K562 (cell line): ENCODE results near the gene SLC17A8. TPM values are rescaled to one million over a fixed set of nuclear protein-coding genes. Genes with fewer than 3 reads are reported as not detected.

Experiments
- ATAC-seq: fragments of 200-7000 bp; cut with Tn5 transposase; 3 replicates; pipeline ENCODE4 v1.9.1; 2020; ENCODE audit warnings: moderate library complexity
- BruUV-seq: library from RNA; stranded (reverse); fragments of 400-500 nt; replicated peaks from 2 replicates; lab custom pipeline; 2021; lab: Mats Ljungman, UMichigan
- CTCF ChIA-PET: fragments of 300-600 bp; formaldehyde crosslinking; extraction: SDS; loops from one replicate; lab custom pipeline; 2021; ENCODE audit warnings: low intra/inter-chr PET ratio; lab: Yijun Ruan, JAX
- POLR2A ChIA-PET: fragments of 300-600, 350-650 bp; sonication (Branson Sonifier 250); formaldehyde crosslinking; extraction: SDS; loops from one replicate; lab custom pipeline; 2021; ENCODE audit warnings: antibody characterized with exemption, inconsistent platforms; lab: Yijun Ruan, JAX
- DNase-seq, 4 experiments: peaks; one replicate each; pipeline versions ENCODE4 v3.0.0 to v3.0.0-alpha.2; 2011 to 2018; ENCODE audit warnings: low spot score in 3 of 4, mixed read lengths in 3 of 4; ENCODE audit errors: extremely low read depth in 1 of 4
- FAIRE-seq: peaks from 2 replicates; lab custom pipeline; 2011; peaks lifted over from hg19 to GRCh38; lab: Jason Lieb, UNC
- H2AFZ ChIP-seq: 2 replicates; pipeline ENCODE4 v1.6.0; 2011; ENCODE audit warnings: low read depth, low read length, control low read depth, inconsistent platforms
- H3K27ac ChIP-seq: fragments of 200-600 bp; 3 replicates; pipeline ENCODE4 v1.8.0; 2011; ENCODE audit warnings: low read depth, mild to moderate bottlenecking, control low read depth, inconsistent platforms, low read length, moderate library complexity, mixed read lengths; ENCODE audit errors: extremely low read depth
- H3K27me3 ChIP-seq, 2 experiments: fragments of 300-600 bp in 1 of 2; 2 replicates in 1 of 2; 3 replicates in 1 of 2; pipeline versions ENCODE4 v1.6.0 to v1.8.0; 2011; ENCODE audit warnings: inconsistent platforms in 2 of 2, low read length in 2 of 2, mild to moderate bottlenecking in 1 of 2, mixed read lengths in 1 of 2, moderate library complexity in 1 of 2; ENCODE audit not compliant: control insufficient read depth in 2 of 2, insufficient read depth in 2 of 2
- H3K36me3 ChIP-seq: fragments of 300-600 bp; 3 replicates; pipeline ENCODE4 v1.8.0; 2011; ENCODE audit warnings: mild to moderate bottlenecking, low read length, inconsistent platforms; ENCODE audit not compliant: control insufficient read depth, insufficient read depth
- H3K4me1 ChIP-seq, 2 experiments: fragments of 200-600 bp in 1 of 2; replicated peaks in 1 of 2; 2 replicates in 1 of 2; 3 replicates in 1 of 2; pipeline versions ENCODE4 v1.5.1 to v1.8.0; 2011; ENCODE audit warnings: inconsistent platforms in 2 of 2, low read length in 2 of 2, mild to moderate bottlenecking in 1 of 2, mixed read lengths in 1 of 2, moderate library complexity in 1 of 2; ENCODE audit not compliant: control insufficient read depth in 2 of 2, insufficient read depth in 2 of 2
- H3K4me2 ChIP-seq: 2 replicates; pipeline ENCODE4 v1.6.1; 2011; ENCODE audit warnings: low read length, control low read depth, inconsistent platforms, mixed read lengths; ENCODE audit not compliant: insufficient read depth
- H3K4me3 ChIP-seq: fragments of 200-600 bp; sonication (generic), shearing (Covaris generic); 2 replicates; pipeline ENCODE4 v1.5.1; 2016; ENCODE audit warnings: control low read depth, inconsistent platforms
- H3K79me2 ChIP-seq: fragments of 200-600 bp; 3 replicates; pipeline ENCODE4 v1.8.0; 2011; ENCODE audit warnings: low read length, inconsistent platforms; ENCODE audit not compliant: control insufficient read depth, insufficient read depth
- H3K9ac ChIP-seq, 2 experiments: 2 replicates each; pipeline versions ENCODE4 v1.6.0 to v1.6.1; 2011; ENCODE audit warnings: low read depth in 2 of 2, low read length in 2 of 2, control low read depth in 1 of 2, inconsistent platforms in 1 of 2, mild to moderate bottlenecking in 1 of 2, mixed read lengths in 1 of 2; ENCODE audit not compliant: insufficient read depth in 1 of 2
- H3K9me1 ChIP-seq: one replicate; pipeline ENCODE4 v1.6.0; 2011; ENCODE audit warnings: inconsistent platforms, mild to moderate bottlenecking, low read length, moderate library complexity; ENCODE audit not compliant: control insufficient read depth, insufficient read depth
- H3K9me3 ChIP-seq: replicated peaks from 2 replicates; pipeline ENCODE4 v1.5.1; 2011; ENCODE audit warnings: low read depth, low read length, inconsistent platforms; ENCODE audit not compliant: control insufficient read depth, insufficient read depth
- H4K20me1 ChIP-seq: replicated peaks from 2 replicates; pipeline ENCODE4 v1.6.1; 2011; ENCODE audit warnings: low read length, inconsistent platforms, mixed read lengths; ENCODE audit not compliant: control insufficient read depth, insufficient read depth
- KAT2B ChIP-seq: IDR thresholded peaks from one replicate; pipeline ENCODE4 v1.6.1; 2012; ENCODE audit warnings: low read depth, mild to moderate bottlenecking, control low read depth, inconsistent platforms, low read length, moderate library complexity
- MYC ChIP-seq, 2 experiments: fragments of 250-450 bp in 1 of 2; sonication (Bioruptor Pico) in 1 of 2; IDR thresholded peaks; 2 replicates each; pipeline versions ENCODE4 v1.5.1 to v1.6.1; 2012 to 2021; ENCODE audit warnings: low read depth in 2 of 2, borderline replicate concordance in 1 of 2, improper control_type of control experiment in 1 of 2, low read length in 1 of 2, mild to moderate bottlenecking in 1 of 2, moderate library complexity in 1 of 2
- NFE2L1 ChIP-seq: fragments of 450-650 bp; IDR thresholded peaks from 2 replicates; pipeline ENCODE4 v1.6.1; 2016; ENCODE audit warnings: missing genetic modification characterization, low read depth, mild to moderate bottlenecking, missing compliant biosample characterization, moderate library complexity, borderline replicate concordance
- RBM15 ChIP-seq: fragments of 200-400 bp; formaldehyde crosslinking; IDR thresholded peaks from 2 replicates; pipeline ENCODE4 v1.6.1; 2018; ENCODE audit warnings: mild to moderate bottlenecking, low read length, moderate library complexity; ENCODE audit not compliant: insufficient read depth
- SNIP1 ChIP-seq: fragments of 450-650 bp; IDR thresholded peaks from 2 replicates; pipeline ENCODE4 v1.7.1; 2017; ENCODE audit warnings: low read depth, mild to moderate bottlenecking
- TARDBP ChIP-seq: fragments of 450-650 bp; IDR thresholded peaks from 2 replicates; pipeline ENCODE4 v1.6.1; 2016
- TRIM28 ChIP-seq: fragments of 450-650 bp; IDR thresholded peaks from 2 replicates; pipeline ENCODE4 v1.6.1; 2017
- TSC22D4 ChIP-seq: fragments of 450-650 bp; IDR thresholded peaks from 2 replicates; pipeline ENCODE4 v1.6.1; 2016; ENCODE audit warnings: missing genetic modification characterization, missing biosample characterization, control low read depth
- U2AF1 ChIP-seq: fragments of 200-400 bp; formaldehyde crosslinking; optimal IDR thresholded peaks from 2 replicates; pipeline ENCODE3; 2017; ENCODE audit warnings: mild to moderate bottlenecking, low read depth, low read length, moderate library complexity
- U2AF2 ChIP-seq: fragments of 200-400 bp; formaldehyde crosslinking; optimal IDR thresholded peaks from 2 replicates; pipeline ENCODE3; 2017; ENCODE audit warnings: low read depth, mild to moderate bottlenecking, low read length
- ZSCAN32 ChIP-seq: fragments of 450-650 bp; formaldehyde crosslinking; IDR thresholded peaks from 2 replicates; pipeline ENCODE4 v1.4.0; 2020; ENCODE audit warnings: mild to moderate bottlenecking, moderate library complexity
- WGBS: fragments of 100-300 bp; shearing (Covaris generic); methylation state at CpG from one replicate; pipeline ENCODE4 v1.1.6; 2016; ENCODE audit warnings: low coverage, mixed read lengths; ENCODE audit not compliant: insufficient coverage; ENCODE audit errors: missing lambda C conversion rate; 5-methylcytosine and 5-hydroxymethylcytosine counted together
- in situ Hi-C: fragments of 300-500 bp; cut with MboI; formaldehyde crosslinking; loops from 4 replicates; pipeline ENCODE4 v1.15.0; 2018; ENCODE audit warnings: inconsistent platforms, mixed read lengths
- intact Hi-C: fragments of 100-400 bp; cut with micrococcal nuclease; formaldehyde crosslinking; loops from 2 replicates; pipeline ENCODE4 v1.14.2; 2022
- polyA plus RNA-seq, 8 experiments: library from polyadenylated mRNA; depleted of rRNA in 4 of 8; stranded (reverse) in 5 of 8; unstranded in 3 of 8; fragments of >200 nt; fragmentation: Nextera tagmentation in 2 of 8; fragmentation: Illumina TruSeq in 1 of 8; extraction: Ambion mirVana in 2 of 8; extraction: Trizol in 1 of 8; gene quantifications; 2 replicates each; pipeline versions ENCODE4 v1.2.1 to v1.2.3, GENCODE V29; 2011 to 2014; ENCODE audit warnings: inconsistent platforms in 1 of 8, missing spikeins in 1 of 8
- total RNA-seq, 7 experiments: library from RNA; depleted of rRNA in 6 of 7; stranded (reverse); fragments of >200 nt in 6 of 7; fragmentation: Illumina TruSeq in 2 of 7; extraction: Trizol in 2 of 7; gene quantifications; 2 replicates each; pipeline versions ENCODE4 v1.2.1 to v1.2.3, GENCODE V29; 2011 to 2021; ENCODE audit warnings: low replicate concordance in 1 of 7
- TF ChIP-seq, protein P1 (sequence below): IDR thresholded peaks from 2 replicates; pipeline ENCODE4 v1.6.1; 2011; ENCODE audit not compliant: insufficient read length; ENCODE audit errors: extremely low read depth
- TF ChIP-seq, protein P2 (sequence below): sonication (generic); formaldehyde crosslinking; IDR thresholded peaks from 2 replicates; pipeline ENCODE4 v1.8.0; 2023; ENCODE audit warnings: mild to moderate bottlenecking, missing genetic modification reagents

Gene SLC17A8
- total and polyA plus RNA-seq, 9 of the 15 experiments (the other 6 are each of a cell fraction or from before 2014, with no cell fraction given): 0.03 TPM; not detected in 8

DNA sequence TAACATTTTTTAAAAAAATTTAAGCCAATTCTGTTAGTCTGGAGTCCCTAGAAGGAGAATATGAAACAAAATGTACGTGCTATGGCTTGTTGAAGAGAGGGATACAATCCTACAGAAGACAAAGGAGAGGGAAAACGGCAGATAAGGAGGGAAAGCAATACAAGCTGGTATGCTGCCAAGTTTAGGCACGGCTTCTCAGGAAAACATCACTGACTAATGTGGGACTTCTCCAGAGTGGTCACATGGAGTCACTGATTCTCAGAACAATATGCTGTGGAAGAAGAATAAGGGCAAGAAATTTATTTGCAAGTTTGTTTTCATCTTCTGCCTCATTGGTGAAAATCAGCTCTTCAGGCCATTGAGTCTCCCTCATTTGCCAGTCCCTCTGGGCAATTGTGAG, 93.9 kb downstream of the SLC17A8 start:
- intact Hi-C loops (no loop called here), in situ Hi-C loops (no loop called here)
- H3K9ac ChIP-seq: no peak overlapping the region
- no peaks in the 10 kb centered on the region for H3K9me3 ChIP-seq
- H2AFZ ChIP-seq: no peak overlapping the region
- no peaks in the 10 kb centered on the region for H3K79me2 ChIP-seq
- WGBS: 0% methylated on average over 3 of the region's 3 CpGs
- no peaks in the 10 kb centered on the region for H4K20me1 ChIP-seq
- TF ChIP-seq SNIP1 (no peak), MYC (IDR thresholded peaks at IDR 0.05; ENCODE audit: low read depth, low read length) (no peak), MYC (CRISPR knock-in tag; IDR thresholded peaks at IDR 0.05; ENCODE audit: borderline replicate concordance, low read depth) (no peak), U2AF1 (no peak), ZSCAN32 (CRISPR knock-in tag) (no peak)
- TF ChIP-seq, protein P1, sequence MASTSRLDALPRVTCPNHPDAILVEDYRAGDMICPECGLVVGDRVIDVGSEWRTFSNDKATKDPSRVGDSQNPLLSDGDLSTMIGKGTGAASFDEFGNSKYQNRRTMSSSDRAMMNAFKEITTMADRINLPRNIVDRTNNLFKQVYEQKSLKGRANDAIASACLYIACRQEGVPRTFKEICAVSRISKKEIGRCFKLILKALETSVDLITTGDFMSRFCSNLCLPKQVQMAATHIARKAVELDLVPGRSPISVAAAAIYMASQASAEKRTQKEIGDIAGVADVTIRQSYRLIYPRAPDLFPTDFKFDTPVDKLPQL: no peak
- CTCF ChIA-PET: no interaction called here
- no peak for ATAC-seq
- no peak for FAIRE-seq
- H3K27ac ChIP-seq: no peak overlapping the region
- no peak overlapping the region for H3K4me2 ChIP-seq
- no peak for DNase-seq
- no peaks in the 10 kb centered on the region for H3K9me1 ChIP-seq
- no peaks in the 10 kb centered on the region for H3K27me3 ChIP-seq
- POLR2A ChIA-PET: no interaction called here
- H3K4me3 ChIP-seq: no peak overlapping the region
- no TSS peak for BruUV-seq
- H3K4me1 ChIP-seq: no peaks in the 10 kb centered on the region
- no peaks in the 10 kb centered on the region for H3K36me3 ChIP-seq

DNA sequence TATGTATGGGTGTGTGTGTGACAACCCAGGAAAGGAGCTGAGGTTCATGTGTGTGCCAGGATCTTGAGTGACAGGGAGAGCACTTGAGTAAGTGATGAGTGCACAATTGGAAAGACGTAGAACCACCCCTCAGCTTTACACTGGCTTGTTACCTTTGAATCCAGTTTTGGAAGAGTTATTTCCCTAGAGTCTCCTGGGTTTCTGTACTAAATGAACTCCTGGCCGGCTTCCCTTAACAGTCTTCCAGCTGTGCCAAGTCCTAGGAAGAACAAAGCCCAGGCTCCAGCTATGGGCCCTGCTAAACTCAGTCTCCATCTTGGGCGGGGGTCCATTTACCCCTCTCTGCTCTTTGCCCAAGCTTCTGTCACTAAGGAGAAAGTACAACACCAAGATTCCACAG, 97.1 kb downstream of the SLC17A8 start:
- 2% methylated on average over 3 of the region's 3 CpGs for WGBS
- ATAC-seq (no peak), DNase-seq (no peak), FAIRE-seq (no peak)
- H3K9me1 ChIP-seq: no peaks in the 10 kb centered on the region
- no TSS peak for BruUV-seq
- no peaks in the 10 kb centered on the region for H3K9me3 ChIP-seq
- H3K4me3 ChIP-seq: no peak overlapping the region
- no peaks in the 10 kb centered on the region for H3K79me2 ChIP-seq
- CTCF ChIA-PET: no interaction called here
- no peak overlapping the region for H3K4me2 ChIP-seq
- no peaks in the 10 kb centered on the region for H3K36me3 ChIP-seq
- in situ Hi-C loops (no loop called here), intact Hi-C loops (no loop called here)
- H4K20me1 ChIP-seq: no peaks in the 10 kb centered on the region
- no peaks in the 10 kb centered on the region for H3K27me3 ChIP-seq
- POLR2A ChIA-PET: no interaction called here
- no peak overlapping the region for H3K9ac ChIP-seq
- no peak overlapping the region for H3K27ac ChIP-seq
- H2AFZ ChIP-seq: no peak overlapping the region
- no peaks in the 10 kb centered on the region for H3K4me1 ChIP-seq
- TF ChIP-seq, protein P2, sequence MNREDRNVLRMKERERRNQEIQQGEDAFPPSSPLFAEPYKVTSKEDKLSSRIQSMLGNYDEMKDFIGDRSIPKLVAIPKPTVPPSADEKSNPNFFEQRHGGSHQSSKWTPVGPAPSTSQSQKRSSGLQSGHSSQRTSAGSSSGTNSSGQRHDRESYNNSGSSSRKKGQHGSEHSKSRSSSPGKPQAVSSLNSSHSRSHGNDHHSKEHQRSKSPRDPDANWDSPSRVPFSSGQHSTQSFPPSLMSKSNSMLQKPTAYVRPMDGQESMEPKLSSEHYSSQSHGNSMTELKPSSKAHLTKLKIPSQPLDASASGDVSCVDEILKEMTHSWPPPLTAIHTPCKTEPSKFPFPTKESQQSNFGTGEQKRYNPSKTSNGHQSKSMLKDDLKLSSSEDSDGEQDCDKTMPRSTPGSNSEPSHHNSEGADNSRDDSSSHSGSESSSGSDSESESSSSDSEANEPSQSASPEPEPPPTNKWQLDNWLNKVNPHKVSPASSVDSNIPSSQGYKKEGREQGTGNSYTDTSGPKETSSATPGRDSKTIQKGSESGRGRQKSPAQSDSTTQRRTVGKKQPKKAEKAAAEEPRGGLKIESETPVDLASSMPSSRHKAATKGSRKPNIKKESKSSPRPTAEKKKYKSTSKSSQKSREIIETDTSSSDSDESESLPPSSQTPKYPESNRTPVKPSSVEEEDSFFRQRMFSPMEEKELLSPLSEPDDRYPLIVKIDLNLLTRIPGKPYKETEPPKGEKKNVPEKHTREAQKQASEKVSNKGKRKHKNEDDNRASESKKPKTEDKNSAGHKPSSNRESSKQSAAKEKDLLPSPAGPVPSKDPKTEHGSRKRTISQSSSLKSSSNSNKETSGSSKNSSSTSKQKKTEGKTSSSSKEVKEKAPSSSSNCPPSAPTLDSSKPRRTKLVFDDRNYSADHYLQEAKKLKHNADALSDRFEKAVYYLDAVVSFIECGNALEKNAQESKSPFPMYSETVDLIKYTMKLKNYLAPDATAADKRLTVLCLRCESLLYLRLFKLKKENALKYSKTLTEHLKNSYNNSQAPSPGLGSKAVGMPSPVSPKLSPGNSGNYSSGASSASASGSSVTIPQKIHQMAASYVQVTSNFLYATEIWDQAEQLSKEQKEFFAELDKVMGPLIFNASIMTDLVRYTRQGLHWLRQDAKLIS (CRISPR knock-in tag): no peak
- no peak for TF ChIP-seq U2AF2
- no peak for TF ChIP-seq TRIM28
- TF ChIP-seq TSC22D4 (tag): no peak
- no peak for TF ChIP-seq NFE2L1 (tag)
- no peak for TF ChIP-seq KAT2B
- TF ChIP-seq RBM15: no peak
- TF ChIP-seq TARDBP: no peak
